ENCODE results near the gene ATXN10.

Gene ATXN10

GRCh38 chr22:45863981-45864751 lies 192.5 kb downstream of the ATXN10 start:
- H3K9ac ChIP-seq (ENCODE audit: low read depth, low read length, poor library complexity, severe bottlenecking): no peak overlapping the region
- no peaks in the 10 kb centered on the region for H3K4me1 ChIP-seq (ENCODE audit: insufficient read depth, low read length, poor library complexity, severe bottlenecking)
- H2AFZ ChIP-seq (ENCODE audit: low read length): no peak overlapping the region
- no peaks in the 10 kb centered on the region for H3K79me2 ChIP-seq (ENCODE audit: insufficient read depth, low read length)
- no peaks in the 10 kb centered on the region for H3F3A ChIP-seq (ENCODE audit: low read depth)
- H3K9me3 ChIP-seq (ENCODE audit: insufficient read depth, low read depth, low read length): no peaks in the 10 kb centered on the region
- no peaks in the 10 kb centered on the region for H4K20me1 ChIP-seq (ENCODE audit: insufficient read depth, low read length, poor library complexity, severe bottlenecking)
- no peak overlapping the region for H3K4me3 ChIP-seq (ENCODE audit: low read length, poor library complexity, severe bottlenecking)
- no peak overlapping the region for H3K4me2 ChIP-seq (ENCODE audit: low read depth, low read length, poor library complexity, severe bottlenecking)
- H3K27me3 ChIP-seq (ENCODE audit: insufficient read depth, low read length, poor library complexity, severe bottlenecking): no peaks in the 10 kb centered on the region
- no peaks in the 10 kb centered on the region for H3K36me3 ChIP-seq (ENCODE audit: insufficient read depth, low read length)
- no peaks in the 10 kb centered on the region for H3K9me2 ChIP-seq (replicated peaks; ENCODE audit: low read depth, low read length)
- TF ChIP-seq EZH2phosphoT487 (IDR thresholded peaks at IDR 0.05; ENCODE audit: borderline replicate concordance): no peak
- peak; percentile 99 for TF ChIP-seq CTCF (conservative IDR thresholded peaks at IDR 0.05; ENCODE audit: low read length)

GRCh38 chr22:45864959-45865476 lies 193.4 kb downstream of the ATXN10 start:
- H3K36me3 ChIP-seq (ENCODE audit: insufficient read depth, low read length): no peaks in the 10 kb centered on the region
- no peaks in the 10 kb centered on the region for H3K4me1 ChIP-seq (ENCODE audit: insufficient read depth, low read length, poor library complexity, severe bottlenecking)

GRCh38 chr22:45865561-45866125 lies 194.0 kb downstream of the ATXN10 start:
- no peaks in the 10 kb centered on the region for H3K4me1 ChIP-seq (ENCODE audit: insufficient read depth, low read length, poor library complexity, severe bottlenecking)
- H3K79me2 ChIP-seq (ENCODE audit: insufficient read depth, low read length): no peaks in the 10 kb centered on the region
- no peaks in the 10 kb centered on the region for H3F3A ChIP-seq (ENCODE audit: low read depth)
- H3K4me3 ChIP-seq (ENCODE audit: low read length, poor library complexity, severe bottlenecking): no peak overlapping the region
- H3K9ac ChIP-seq (ENCODE audit: low read depth, low read length, poor library complexity, severe bottlenecking): no peak overlapping the region
- no peaks in the 10 kb centered on the region for H4K20me1 ChIP-seq (ENCODE audit: insufficient read depth, low read length, poor library complexity, severe bottlenecking)
- H3K4me2 ChIP-seq (ENCODE audit: low read depth, low read length, poor library complexity, severe bottlenecking): no peak overlapping the region
- no peak for TF ChIP-seq EZH2phosphoT487 (IDR thresholded peaks at IDR 0.05; ENCODE audit: borderline replicate concordance)
- TF ChIP-seq CTCF (conservative IDR thresholded peaks at IDR 0.05; ENCODE audit: low read length): no peak
- H3K9me3 ChIP-seq (ENCODE audit: insufficient read depth, low read depth, low read length): no peaks in the 10 kb centered on the region
- H3K9me2 ChIP-seq (replicated peaks; ENCODE audit: low read depth, low read length): no peaks in the 10 kb centered on the region
- no peaks in the 10 kb centered on the region for H3K27me3 ChIP-seq (ENCODE audit: insufficient read depth, low read length, poor library complexity, severe bottlenecking)
- no peak overlapping the region for H2AFZ ChIP-seq (ENCODE audit: low read length)
- H3K36me3 ChIP-seq (ENCODE audit: insufficient read depth, low read length): no peaks in the 10 kb centered on the region

More at GRCh38 chr22:45864959-45865476, 193.4 kb downstream of the ATXN10 start:
- H3F3A ChIP-seq (ENCODE audit: low read depth): no peaks in the 10 kb centered on the region
- H3K4me3 ChIP-seq (ENCODE audit: low read length, poor library complexity, severe bottlenecking): no peak overlapping the region
- TF ChIP-seq CTCF (conservative IDR thresholded peaks at IDR 0.05; ENCODE audit: low read length): no peak
- TF ChIP-seq EZH2phosphoT487 (IDR thresholded peaks at IDR 0.05; ENCODE audit: borderline replicate concordance): no peak
- H3K4me2 ChIP-seq (ENCODE audit: low read depth, low read length, poor library complexity, severe bottlenecking): no peak overlapping the region
- no peak overlapping the region for H2AFZ ChIP-seq (ENCODE audit: low read length)
- no peaks in the 10 kb centered on the region for H3K27me3 ChIP-seq (ENCODE audit: insufficient read depth, low read length, poor library complexity, severe bottlenecking)
- H4K20me1 ChIP-seq (ENCODE audit: insufficient read depth, low read length, poor library complexity, severe bottlenecking): no peaks in the 10 kb centered on the region
- H3K9me3 ChIP-seq (ENCODE audit: insufficient read depth, low read depth, low read length): no peaks in the 10 kb centered on the region
- no peaks in the 10 kb centered on the region for H3K9me2 ChIP-seq (replicated peaks; ENCODE audit: low read depth, low read length)
- H3K9ac ChIP-seq (ENCODE audit: low read depth, low read length, poor library complexity, severe bottlenecking): no peak overlapping the region
- no peaks in the 10 kb centered on the region for H3K79me2 ChIP-seq (ENCODE audit: insufficient read depth, low read length)
